NCI-H510A treated with DMSO at 0.1 percent for 48 hours (cell line): ENCODE measurements around the gene MYO7A.

ENCODE experiments used
- DNase-seq: peaks from one replicate; lab custom pipeline; 2025; lab: John Stamatoyannopoulos, UW

MYO7A gene

DNA sequence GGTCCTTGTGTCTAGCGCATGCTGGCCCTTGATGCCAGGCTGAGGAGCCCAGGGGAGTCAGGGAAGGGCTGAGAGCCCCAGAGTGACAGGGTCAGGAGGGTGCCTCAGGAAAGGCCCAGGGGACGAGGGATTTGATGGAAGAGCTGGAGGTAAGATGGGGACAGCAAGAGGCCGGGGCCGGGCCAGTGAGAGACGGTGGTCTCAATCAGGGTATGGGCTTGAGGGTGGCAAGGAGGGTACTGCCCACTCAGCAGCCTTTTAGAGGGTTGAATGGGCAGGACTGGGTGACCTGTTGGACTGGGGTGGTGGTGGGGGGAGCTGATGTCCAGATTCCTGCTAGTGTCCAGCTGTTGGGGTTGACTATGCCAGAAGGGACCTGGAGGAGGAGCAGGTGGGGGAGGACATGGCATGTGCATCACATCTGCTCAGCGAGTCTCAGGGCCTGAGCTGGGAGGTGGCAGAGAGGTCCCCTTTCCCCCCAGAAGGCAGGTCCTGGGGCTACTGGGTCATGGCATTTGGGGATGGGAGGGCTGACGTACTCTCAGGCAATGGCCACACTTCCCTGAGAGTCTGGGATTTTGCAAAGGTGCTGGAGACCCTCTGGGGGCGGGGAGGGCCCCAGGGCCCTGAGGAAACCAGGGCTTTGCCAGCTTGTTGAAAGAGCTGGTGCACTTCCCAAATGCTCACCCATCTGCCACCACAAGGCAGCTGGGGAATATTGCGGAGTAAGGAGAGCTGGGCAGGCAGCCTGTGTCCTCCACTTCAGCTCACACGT lies 18.4 kb downstream of the MYO7A start:
- DNase-seq: no peak

DNA sequence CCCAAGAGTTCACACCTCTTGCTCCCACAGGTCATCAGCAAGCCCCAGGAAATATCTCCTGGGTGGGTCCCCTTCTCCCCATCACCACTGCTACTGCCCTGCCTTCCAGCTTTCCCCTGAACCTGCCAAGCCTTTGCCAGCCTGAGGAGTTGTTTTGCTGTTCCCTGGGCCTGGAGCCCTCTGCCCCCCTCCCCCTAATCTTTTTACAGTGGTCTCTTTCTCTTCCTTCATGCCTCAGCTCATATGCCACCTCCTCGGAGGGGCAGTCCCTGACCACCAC lies 18.9 kb downstream of the MYO7A start:
- no peak for DNase-seq

DNA sequence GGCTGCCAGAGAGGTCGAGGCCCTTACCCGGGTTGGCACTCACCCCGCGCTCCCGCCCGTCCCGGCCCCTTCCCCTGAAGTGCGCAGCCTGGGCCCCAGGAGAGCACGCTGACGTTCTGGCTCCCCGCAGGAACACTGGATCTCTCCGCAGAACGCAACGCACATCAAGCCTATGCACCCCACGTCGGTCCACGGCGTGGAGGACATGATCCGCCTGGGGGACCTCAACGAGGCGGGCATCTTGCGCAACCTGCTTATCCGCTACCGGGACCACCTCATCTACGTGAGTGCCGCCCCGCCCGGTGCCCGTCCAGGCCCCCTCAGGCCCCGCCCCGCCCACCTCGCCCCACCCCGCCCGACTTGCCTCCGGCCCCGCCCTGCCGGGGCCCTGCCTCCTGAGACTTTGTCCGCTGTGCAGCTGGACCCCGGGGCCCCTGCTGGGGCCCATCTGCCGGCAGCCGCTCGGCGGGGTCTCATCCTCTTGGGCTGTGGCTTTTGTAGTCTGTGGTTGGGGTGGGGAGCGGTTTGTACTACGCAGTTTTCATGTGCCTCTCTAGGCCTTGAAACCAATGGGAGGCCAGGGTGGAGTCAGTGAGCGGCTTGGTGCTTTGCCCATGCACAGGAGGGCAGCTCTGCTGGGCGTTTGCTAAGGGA lies 19.7 kb downstream of the MYO7A start:
- DNase-seq: no peak

DNA sequence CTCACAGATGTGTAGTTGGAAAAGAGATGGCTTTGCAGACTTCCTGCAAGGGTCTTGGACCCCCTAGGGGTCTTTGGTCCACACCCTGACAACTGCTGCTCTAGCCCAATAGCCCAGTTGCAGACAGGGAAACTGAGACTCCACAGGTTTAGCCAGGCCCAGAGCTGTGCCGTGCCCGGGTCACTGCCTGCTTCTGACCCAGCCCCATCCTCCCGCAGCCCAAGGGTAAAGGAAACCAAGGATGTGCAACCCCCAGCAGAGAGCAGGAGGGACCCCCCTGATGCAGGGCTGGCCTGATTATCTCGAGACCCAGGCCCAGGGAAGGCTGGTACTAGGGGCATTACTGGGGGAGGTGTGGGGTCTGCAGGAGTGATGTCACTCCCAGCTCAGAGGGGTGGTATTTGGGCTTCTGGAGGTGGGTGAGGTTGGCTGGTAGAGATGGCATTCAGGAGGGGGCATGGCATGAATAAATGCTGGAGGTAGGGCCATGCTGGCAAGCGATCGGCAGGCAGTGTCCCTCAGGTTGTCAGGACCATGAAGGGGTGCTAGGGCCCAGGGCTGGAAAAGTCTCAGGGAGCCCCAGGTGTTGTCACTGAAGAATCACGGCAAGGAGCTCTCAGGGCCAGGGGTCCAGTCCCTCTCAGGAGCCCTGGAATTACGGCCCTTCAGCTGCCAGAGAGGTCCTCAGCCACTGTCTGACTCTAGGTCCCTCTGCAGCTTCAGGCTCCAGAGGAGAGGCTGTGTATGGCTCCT lies 21.1 kb downstream of the MYO7A start:
- DNase-seq: no peak

DNA sequence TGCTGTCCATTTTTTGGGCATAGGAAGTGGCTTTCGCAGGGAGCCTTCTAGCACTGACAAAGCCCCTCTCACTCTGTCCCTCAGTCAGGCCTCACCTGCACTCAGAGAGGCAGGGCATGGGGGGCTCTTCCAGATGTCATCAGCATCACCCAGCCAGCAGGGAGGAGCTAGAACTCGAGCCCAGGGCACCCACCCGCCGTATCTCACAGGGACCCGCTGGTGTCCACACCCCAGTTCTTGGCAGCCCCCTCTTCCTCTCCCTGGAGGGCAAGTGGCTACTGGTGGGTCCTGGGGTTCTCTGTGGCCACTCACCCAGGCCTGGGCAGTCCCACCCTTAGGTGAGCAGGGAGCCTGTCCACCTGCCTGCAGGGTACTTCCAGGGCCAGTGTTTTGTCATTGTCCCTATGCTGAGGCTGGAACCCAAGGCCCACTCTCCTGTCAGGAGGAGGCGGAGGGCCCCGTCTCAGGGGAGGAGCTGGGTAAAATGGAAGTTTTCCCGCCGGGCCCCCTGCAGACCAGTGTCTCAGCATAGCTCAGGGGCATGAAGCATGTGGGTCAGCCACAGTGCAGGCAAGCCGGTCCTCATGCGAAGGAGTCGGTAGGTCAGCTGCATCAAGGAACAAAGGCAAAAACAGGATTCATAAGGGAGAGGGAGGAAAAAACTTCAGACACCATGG lies 21.8 kb downstream of the MYO7A start:
- no peak for DNase-seq

- DNase-seq: no peak
These were observed 22.8 kb downstream of the MYO7A start for GRCh38 chr11:77150836-77151235.

- DNase-seq: no peak
These were observed 23.9 kb downstream of the MYO7A start for GRCh38 chr11:77151804-77152509.

- DNase-seq: no peak
These were observed 24.8 kb downstream of the MYO7A start for GRCh38 chr11:77152846-77153245.

- no peak for DNase-seq
These were observed 25.5 kb downstream of the MYO7A start for GRCh38 chr11:77153276-77154185.

DNA sequence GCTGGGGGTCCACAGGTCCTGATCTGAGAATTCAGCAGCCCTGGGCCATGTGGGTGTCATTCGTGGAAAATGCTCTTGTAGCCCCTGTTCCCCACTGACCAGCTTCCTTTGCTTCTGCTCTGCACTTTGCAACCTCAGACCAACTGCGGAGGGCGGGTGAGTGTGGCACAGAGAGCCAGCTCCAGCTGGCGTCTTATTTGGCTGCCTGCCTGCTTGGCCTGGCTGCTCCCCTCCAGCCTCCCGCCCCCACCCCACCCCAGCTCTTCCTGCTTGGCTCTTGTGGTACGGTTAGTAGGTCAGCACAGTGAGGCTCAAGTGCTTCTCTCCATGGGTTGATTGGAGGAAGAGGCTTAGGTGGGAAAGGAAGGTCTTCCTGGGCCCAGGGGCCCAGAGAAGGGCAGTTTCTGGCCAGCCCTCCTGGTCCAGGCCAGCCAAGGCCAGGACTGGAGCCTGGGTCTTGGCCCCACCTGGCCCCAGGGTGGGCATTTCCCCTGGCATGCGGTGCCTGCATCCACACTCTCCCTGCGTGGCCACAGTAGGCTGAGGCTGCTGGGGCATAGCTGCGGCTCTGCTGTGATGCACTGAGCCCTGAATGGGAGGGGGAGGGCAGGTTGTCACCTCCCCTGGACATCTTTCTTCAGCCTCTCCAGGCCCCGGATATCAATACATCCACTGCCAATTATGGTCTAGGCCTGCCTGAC lies 26.5 kb downstream of the MYO7A start:
- peak; percentile 49 for DNase-seq

GRCh38 chr11:77155082-77155475 lies 27.0 kb downstream of the MYO7A start:
- DNase-seq: no peak

- DNase-seq: no peak
These were observed 27.6 kb downstream of the MYO7A start for GRCh38 chr11:77155556-77156130.

GRCh38 chr11:77156396-77157195 lies 28.6 kb downstream of the MYO7A start:
- DNase-seq: no peak

DNA sequence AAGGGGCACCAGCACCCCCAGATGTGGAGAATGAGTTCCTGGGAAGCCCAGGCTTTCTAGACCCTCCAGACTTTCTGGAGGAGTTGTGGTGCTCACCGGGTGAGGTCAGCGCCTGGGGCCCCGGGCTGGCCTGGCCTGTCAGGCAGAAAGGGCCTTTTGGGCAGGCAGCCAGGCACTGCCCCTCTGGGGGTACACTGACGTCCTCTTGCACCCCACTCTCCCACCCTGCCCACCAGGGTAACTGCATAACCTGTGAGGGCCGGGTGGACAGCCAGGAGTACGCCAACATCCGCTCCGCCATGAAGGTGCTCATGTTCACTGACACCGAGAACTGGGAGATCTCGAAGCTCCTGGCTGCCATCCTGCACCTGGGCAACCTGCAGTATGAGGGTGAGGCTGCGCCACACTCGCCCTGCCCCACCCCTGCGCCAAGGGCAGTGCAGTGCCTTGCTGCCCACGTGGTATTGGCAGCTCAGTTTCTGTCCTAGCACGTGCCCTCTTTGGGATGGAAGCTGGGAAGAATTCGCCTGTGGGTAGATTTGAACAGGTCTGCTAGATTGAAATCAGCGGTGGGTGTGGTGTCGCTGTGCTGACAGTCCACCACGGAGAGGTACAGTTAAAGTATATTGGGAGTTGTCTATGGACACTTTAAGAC lies 30.1 kb downstream of the MYO7A start:
- no peak for DNase-seq

- no peak for DNase-seq
These were observed 31.3 kb downstream of the MYO7A start for GRCh38 chr11:77159219-77159936.

- DNase-seq: no peak
These were observed 32.0 kb downstream of the MYO7A start for GRCh38 chr11:77159937-77160495.

DNA sequence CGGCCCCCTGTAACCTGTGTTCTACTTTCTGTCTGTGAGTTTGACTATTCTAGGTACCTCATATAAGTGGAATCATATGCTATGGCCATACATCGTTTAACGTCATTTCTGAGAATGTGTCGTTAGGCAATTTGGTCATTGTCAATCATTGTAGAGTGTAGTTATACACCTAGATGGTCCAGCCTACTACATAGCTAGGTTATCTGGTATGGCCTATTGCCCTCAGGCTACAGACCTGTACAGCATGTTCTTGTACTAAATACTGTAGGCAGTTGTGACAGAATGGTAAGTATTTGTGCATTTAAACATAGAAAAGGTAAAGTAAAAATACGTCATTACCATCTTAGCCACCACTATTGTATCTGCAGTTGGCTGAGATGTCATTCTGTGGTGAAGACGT lies 35.2 kb downstream of the MYO7A start:
- DNase-seq: no peak

- no peak for DNase-seq
These were observed 37.0 kb downstream of the MYO7A start for GRCh38 chr11:77165066-77165465.
